SK-N-SH (cell line): ENCODE results near the gene PNMA6E. TPM values are rescaled to one million over a fixed set of nuclear protein-coding genes. Genes with fewer than 3 reads are reported as not detected.

Experiments
- CTCF ChIA-PET: fragments of 300-600, 350-600 bp; formaldehyde crosslinking; extraction: SDS; loops from one replicate; lab custom pipeline; 2021; lab: Yijun Ruan, JAX
- POLR2A ChIA-PET: fragments of 350-600 bp; sonication (Branson Sonifier 250); formaldehyde crosslinking; extraction: SDS; loops from one replicate; lab custom pipeline; 2020; ENCODE audit warnings: antibody characterized with exemption, inconsistent platforms; lab: Yijun Ruan, JAX
- DNase-seq: peaks from one replicate; pipeline ENCODE4 v3.0.0; 2012
- H2AFZ ChIP-seq: fragments of 200-600 bp; sonication (generic); 2 replicates; pipeline ENCODE4 v1.8.1; 2016; ENCODE audit warnings: antibody characterized with exemption, mild to moderate bottlenecking, low read depth
- H3F3A ChIP-seq: fragments of 200-600 bp; sonication (generic); replicated peaks from 2 replicates; pipeline ENCODE3; 2016; ENCODE audit warnings: antibody characterized with exemption, mild to moderate bottlenecking; ENCODE audit not compliant: insufficient read depth
- H3K27ac ChIP-seq, 2 experiments: fragments of 200-500 bp in 1 of 2; fragments of 200-600 bp in 1 of 2; sonication (Bioruptor generic) in 1 of 2; sonication (generic), shearing (Covaris generic) in 1 of 2; 2 replicates each; pipeline versions ENCODE4 v1.5.1 to v1.6.1; 2014 to 2016; ENCODE audit warnings: low read depth in 2 of 2, inconsistent platforms in 1 of 2, low read length in 1 of 2, mild to moderate bottlenecking in 1 of 2, mixed read lengths in 1 of 2
- H3K27me3 ChIP-seq: fragments of 200-600 bp; sonication (generic), shearing (Covaris generic); 2 replicates; pipeline ENCODE4 v1.6.1; 2016; ENCODE audit warnings: mixed run types; ENCODE audit not compliant: insufficient read depth
- H3K36me3 ChIP-seq, 2 experiments: fragments of 200-500 bp in 1 of 2; fragments of 200-600 bp in 1 of 2; sonication (Bioruptor generic) in 1 of 2; sonication (generic) in 1 of 2; replicated peaks in 1 of 2; 2 replicates each; pipeline versions ENCODE3 to v1.5.1; 2014 to 2016; ENCODE audit warnings: low read length in 1 of 2, mild to moderate bottlenecking in 1 of 2; ENCODE audit not compliant: insufficient read depth in 2 of 2, control insufficient read depth in 1 of 2
- H3K4me1 ChIP-seq, 2 experiments: fragments of 200-500 bp in 1 of 2; fragments of 200-600 bp in 1 of 2; sonication (Bioruptor generic) in 1 of 2; sonication (generic), shearing (Covaris generic) in 1 of 2; 2 replicates each; pipeline versions ENCODE4 v1.5.1 to v1.6.1; 2014 to 2016; ENCODE audit warnings: low read depth in 1 of 2, low read length in 1 of 2, mixed run types in 1 of 2; ENCODE audit not compliant: insufficient read depth in 2 of 2, control insufficient read depth in 1 of 2
- H3K4me2 ChIP-seq: fragments of 200-600 bp; sonication (generic), shearing (Covaris generic); 2 replicates; pipeline ENCODE4 v1.6.1; 2017; ENCODE audit warnings: mixed run types
- H3K4me3 ChIP-seq, 2 experiments: fragments of 200-500 bp in 1 of 2; fragments of 200-600 bp in 1 of 2; sonication (Bioruptor generic) in 1 of 2; sonication (generic), shearing (Covaris generic) in 1 of 2; 2 replicates each; pipeline versions ENCODE4 v1.5.1 to v1.8.1; 2014 to 2016; ENCODE audit warnings: low read depth in 2 of 2, inconsistent platforms in 1 of 2, low read length in 1 of 2, mild to moderate bottlenecking in 1 of 2, mixed read lengths in 1 of 2, moderate library complexity in 1 of 2
- H3K79me2 ChIP-seq: fragments of 200-600 bp; sonication (generic); 2 replicates; pipeline ENCODE4 v1.8.1; 2017; ENCODE audit warnings: mild to moderate bottlenecking; ENCODE audit not compliant: insufficient read depth
- H3K9ac ChIP-seq: fragments of 200-600 bp; sonication (generic); 2 replicates; pipeline ENCODE4 v1.6.1; 2017; ENCODE audit warnings: mixed run types
- H3K9me2 ChIP-seq: fragments of 200-600 bp; sonication (generic); 2 replicates; pipeline ENCODE4 v1.6.1; 2017; ENCODE audit warnings: mixed run types
- H3K9me3 ChIP-seq: fragments of 200-600 bp; sonication (generic); 2 replicates; pipeline ENCODE4 v1.6.1; 2017; ENCODE audit warnings: mixed run types, mild to moderate bottlenecking, moderate library complexity
- H4K20me1 ChIP-seq: fragments of 200-600 bp; sonication (generic); 2 replicates; pipeline ENCODE4 v1.6.1; 2017; ENCODE audit warnings: mild to moderate bottlenecking, mixed run types; ENCODE audit not compliant: insufficient read depth
- CHD2 ChIP-seq: fragments of 150-350 bp; IDR thresholded peaks from 2 replicates; pipeline ENCODE4 v1.6.1; 2018; ENCODE audit warnings: low read length; ENCODE audit not compliant: partially characterized antibody
- EP300 ChIP-seq, 2 experiments: IDR thresholded peaks; 2 replicates each; pipeline versions ENCODE4 v1.4.0 to v1.6.1; 2012; ENCODE audit warnings: borderline replicate concordance in 1 of 2, low read depth in 1 of 2, low read length in 1 of 2
- FOSL2 ChIP-seq: IDR thresholded peaks from 2 replicates; pipeline ENCODE4 v1.4.0; 2012; ENCODE audit warnings: low read depth, mild to moderate bottlenecking, moderate library complexity, borderline replicate concordance
- GABPA ChIP-seq: IDR thresholded peaks from 2 replicates; pipeline ENCODE4 v1.4.0; 2012; ENCODE audit warnings: low read depth, mild to moderate bottlenecking
- JUND ChIP-seq: IDR thresholded peaks from 2 replicates; pipeline ENCODE4 v1.4.0; 2012
- NFIC ChIP-seq: IDR thresholded peaks from 2 replicates; pipeline ENCODE4 v1.4.0; 2012; ENCODE audit warnings: borderline replicate concordance
- NRF1 ChIP-seq: IDR thresholded peaks from 2 replicates; pipeline ENCODE4 v1.6.1; 2012; ENCODE audit warnings: low read depth, mild to moderate bottlenecking, low read length
- POLR2AphosphoS5 ChIP-seq: IDR thresholded peaks from 2 replicates; pipeline ENCODE4 v1.6.1; 2012; ENCODE audit warnings: low read depth, low read length
- RFX5 ChIP-seq: IDR thresholded peaks from 2 replicates; pipeline ENCODE4 v1.6.1; 2012; ENCODE audit warnings: mild to moderate bottlenecking, improper control_type of control experiment, low read length
- RXRA ChIP-seq: IDR thresholded peaks from 2 replicates; pipeline ENCODE4 v1.4.0; 2012; ENCODE audit warnings: low read depth, mild to moderate bottlenecking, borderline replicate concordance
- SMC3 ChIP-seq: IDR thresholded peaks from 2 replicates; pipeline ENCODE4 v1.6.1; 2012; ENCODE audit warnings: low read depth, low read length, improper control_type of control experiment
- TAF1 ChIP-seq: IDR thresholded peaks from 2 replicates; pipeline ENCODE4 v1.6.1; 2012; ENCODE audit warnings: low read depth, mild to moderate bottlenecking, low read length, moderate library complexity, borderline replicate concordance
- TCF12 ChIP-seq: IDR thresholded peaks from 2 replicates; pipeline ENCODE4 v1.4.0; 2012
- TEAD4 ChIP-seq: IDR thresholded peaks from 2 replicates; pipeline ENCODE4 v1.4.0; 2012; ENCODE audit warnings: mild to moderate bottlenecking, borderline replicate concordance; ENCODE audit not compliant: insufficient read depth
- YY1 ChIP-seq: IDR thresholded peaks from 2 replicates; pipeline ENCODE4 v1.4.0; 2012; ENCODE audit warnings: low read depth, mild to moderate bottlenecking
- WGBS: methylation state at CpG from one replicate; pipeline ENCODE4 v1.1.6; 2017; ENCODE audit warnings: low lambda C conversion rate; 5-methylcytosine and 5-hydroxymethylcytosine counted together
- polyA plus RNA-seq, 3 experiments: library from polyadenylated mRNA; depleted of rRNA; stranded (reverse); fragments of >200 nt; gene quantifications; 2 replicates each; pipeline ENCODE4 v1.2.3, GENCODE V29; 2012
- TF ChIP-seq, protein P1 (sequence below): IDR thresholded peaks from 2 replicates; pipeline ENCODE4; 2012
- TF ChIP-seq, protein P2 (sequence below): IDR thresholded peaks from 2 replicates; pipeline ENCODE4 v1.4.0; 2012; ENCODE audit warnings: low read depth, borderline replicate concordance
- TF ChIP-seq, protein P3 (sequence below): fragments of 150-350 bp; IDR thresholded peaks from 2 replicates; pipeline ENCODE4 v1.6.1; 2017; ENCODE audit warnings: antibody characterized with exemption, low read length, low read depth, borderline replicate concordance
- TF ChIP-seq, protein P4 (sequence below): IDR thresholded peaks from 2 replicates; pipeline ENCODE4 v1.4.0; 2012; ENCODE audit warnings: low read depth

Gene PNMA6E
- polyA plus RNA-seq, 1 of the 3 experiments (the other 2 are of a cell fraction): not detected

DNA sequence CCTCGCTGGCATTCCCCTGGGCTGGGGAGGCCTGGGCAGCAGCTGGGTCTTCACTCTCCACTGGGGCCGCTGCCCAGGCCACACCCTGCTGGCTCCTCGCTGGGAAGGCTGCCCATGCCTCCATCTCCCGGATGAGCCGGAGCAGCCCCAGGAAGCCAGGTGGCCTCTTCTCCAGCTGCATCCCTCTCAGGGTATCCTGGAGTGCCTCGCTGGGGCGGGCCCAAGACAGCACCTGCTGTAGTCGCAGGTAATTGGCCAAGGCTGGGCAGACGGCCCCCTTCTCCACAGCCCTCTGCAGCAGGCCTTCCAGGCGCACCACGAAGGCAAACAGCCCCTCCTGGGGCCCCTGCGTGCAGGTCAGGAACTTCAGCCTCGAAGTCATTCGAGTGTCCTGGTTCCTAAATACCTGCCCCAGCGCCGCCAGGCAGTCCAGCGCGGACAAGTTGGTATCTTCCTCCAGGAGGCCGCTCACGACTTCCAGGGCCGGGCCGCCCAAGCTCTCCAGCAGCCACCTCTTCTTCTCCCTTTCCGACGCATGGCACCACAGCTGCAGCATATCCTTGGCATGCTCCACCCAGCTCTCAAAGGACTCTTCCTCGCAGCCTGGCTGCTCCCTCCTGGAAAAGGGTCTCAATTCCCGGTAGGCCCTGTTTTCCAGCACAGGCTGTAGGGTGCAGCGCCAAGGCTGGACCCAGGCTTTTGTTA lies 3.7 kb downstream of the PNMA6E start:
- CTCF ChIA-PET: no interaction called here
- no peak for DNase-seq
- POLR2A ChIA-PET: no interaction called here
- Histone ChIP-seq H3K4me2 (no peak overlapping the region), H3K9me3 (no peaks in the 10 kb centered on the region), H3K27me3 (peaks cover 24% of the 10 kb centered on the region), H3K9ac (no peak overlapping the region), H3K79me2 (no peaks in the 10 kb centered on the region), H2AFZ (no peak overlapping the region), H3K27ac (no peak overlapping the region), H3K4me1 (no peaks in the 10 kb centered on the region), H3F3A (peaks cover 2% of the 10 kb centered on the region), H4K20me1 (no peaks in the 10 kb centered on the region), H3K9me2 (no peaks in the 10 kb centered on the region), H3K36me3 (no peaks in the 10 kb centered on the region), H3K4me3 (no peak overlapping the region)
- TF ChIP-seq GABPA (no peak), TEAD4 (no peak), EP300 (IDR thresholded peaks at IDR 0.05; ENCODE audit: borderline replicate concordance in 1 of 2, low read depth in 1 of 2, low read length in 1 of 2) (no peak), TCF12 (no peak), JUND (no peak), TAF1 (no peak), RXRA (no peak), SMC3 (no peak), POLR2AphosphoS5 (no peak), RFX5 (no peak), YY1 (no peak), CHD2 (no peak), NFIC (no peak), NRF1 (no peak), FOSL2 (no peak)
- TF ChIP-seq, protein P1, sequence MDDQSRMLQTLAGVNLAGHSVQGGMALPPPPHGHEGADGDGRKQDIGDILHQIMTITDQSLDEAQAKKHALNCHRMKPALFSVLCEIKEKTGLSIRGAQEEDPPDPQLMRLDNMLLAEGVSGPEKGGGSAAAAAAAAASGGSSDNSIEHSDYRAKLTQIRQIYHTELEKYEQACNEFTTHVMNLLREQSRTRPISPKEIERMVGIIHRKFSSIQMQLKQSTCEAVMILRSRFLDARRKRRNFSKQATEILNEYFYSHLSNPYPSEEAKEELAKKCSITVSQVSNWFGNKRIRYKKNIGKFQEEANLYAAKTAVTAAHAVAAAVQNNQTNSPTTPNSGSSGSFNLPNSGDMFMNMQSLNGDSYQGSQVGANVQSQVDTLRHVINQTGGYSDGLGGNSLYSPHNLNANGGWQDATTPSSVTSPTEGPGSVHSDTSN: no peak
- TF ChIP-seq, protein P2, sequence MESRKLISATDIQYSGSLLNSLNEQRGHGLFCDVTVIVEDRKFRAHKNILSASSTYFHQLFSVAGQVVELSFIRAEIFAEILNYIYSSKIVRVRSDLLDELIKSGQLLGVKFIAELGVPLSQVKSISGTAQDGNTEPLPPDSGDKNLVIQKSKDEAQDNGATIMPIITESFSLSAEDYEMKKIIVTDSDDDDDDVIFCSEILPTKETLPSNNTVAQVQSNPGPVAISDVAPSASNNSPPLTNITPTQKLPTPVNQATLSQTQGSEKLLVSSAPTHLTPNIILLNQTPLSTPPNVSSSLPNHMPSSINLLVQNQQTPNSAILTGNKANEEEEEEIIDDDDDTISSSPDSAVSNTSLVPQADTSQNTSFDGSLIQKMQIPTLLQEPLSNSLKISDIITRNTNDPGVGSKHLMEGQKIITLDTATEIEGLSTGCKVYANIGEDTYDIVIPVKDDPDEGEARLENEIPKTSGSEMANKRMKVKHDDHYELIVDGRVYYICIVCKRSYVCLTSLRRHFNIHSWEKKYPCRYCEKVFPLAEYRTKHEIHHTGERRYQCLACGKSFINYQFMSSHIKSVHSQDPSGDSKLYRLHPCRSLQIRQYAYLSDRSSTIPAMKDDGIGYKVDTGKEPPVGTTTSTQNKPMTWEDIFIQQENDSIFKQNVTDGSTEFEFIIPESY: no peak
- TF ChIP-seq, protein P3, sequence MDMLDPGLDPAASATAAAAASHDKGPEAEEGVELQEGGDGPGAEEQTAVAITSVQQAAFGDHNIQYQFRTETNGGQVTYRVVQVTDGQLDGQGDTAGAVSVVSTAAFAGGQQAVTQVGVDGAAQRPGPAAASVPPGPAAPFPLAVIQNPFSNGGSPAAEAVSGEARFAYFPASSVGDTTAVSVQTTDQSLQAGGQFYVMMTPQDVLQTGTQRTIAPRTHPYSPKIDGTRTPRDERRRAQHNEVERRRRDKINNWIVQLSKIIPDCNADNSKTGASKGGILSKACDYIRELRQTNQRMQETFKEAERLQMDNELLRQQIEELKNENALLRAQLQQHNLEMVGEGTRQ: no peak
- TF ChIP-seq, protein P4, sequence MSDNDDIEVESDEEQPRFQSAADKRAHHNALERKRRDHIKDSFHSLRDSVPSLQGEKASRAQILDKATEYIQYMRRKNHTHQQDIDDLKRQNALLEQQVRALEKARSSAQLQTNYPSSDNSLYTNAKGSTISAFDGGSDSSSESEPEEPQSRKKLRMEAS: no peak
- 54% methylated on average over 6 of the region's 27 CpGs for WGBS
